Muscle of arm (tissue), 12 donors: ENCODE measurements around the gene SCUBE2. TPM values are rescaled to one million over a fixed set of nuclear protein-coding genes. Genes with fewer than 3 reads are reported as not detected.
A peak's percentile ranks its signal among the peaks of the same experiment; 100 is the strongest.

ENCODE experiments used
- DNase-seq: peaks from one replicate; pipeline ENCODE4 v3.0.0-alpha.2; 2013
- polyA plus RNA-seq, 12 donors: library from polyadenylated mRNA; unstranded; fragments of 120-200 nt; gene quantifications; one replicate each; pipeline ENCODE4 v1.2.1, GENCODE V29; 2013; ENCODE audit not compliant: insufficient read length in 12 of 12

The SCUBE2 gene
- polyA plus RNA-seq, 12 donors = 24.0 to 46.9 (median 32.6) TPM; not detected in 1

- DNase-seq = peak; percentile 78
Measured at GRCh38 chr11:9047964-9048523, 43.4 kb downstream of the SCUBE2 start.

GRCh38 chr11:9046481-9046880 is 44.9 kb downstream of the SCUBE2 start:
- DNase-seq = peak; percentile 76

GRCh38 chr11:9042488-9042887 is 48.9 kb downstream of the SCUBE2 start:
- no peak for DNase-seq

GRCh38 chr11:9041747-9042146 is 49.7 kb downstream of the SCUBE2 start:
- DNase-seq = no peak

- DNase-seq = no peak
Measured at GRCh38 chr11:9040410-9040809, 51.0 kb downstream of the SCUBE2 start.

- DNase-seq = no peak
Measured at GRCh38 chr11:9039863-9040262, 51.5 kb downstream of the SCUBE2 start.

- DNase-seq = no peak
Measured at GRCh38 chr11:9039198-9039597, 52.2 kb downstream of the SCUBE2 start.

- no peak for DNase-seq
Measured at GRCh38 chr11:9038541-9038940, 52.9 kb downstream of the SCUBE2 start.

- DNase-seq = no peak
Measured at GRCh38 chr11:9037963-9038362, 53.4 kb downstream of the SCUBE2 start.

GRCh38 chr11:9037046-9037780 is 54.2 kb downstream of the SCUBE2 start:
- no peak for DNase-seq

- DNase-seq = no peak
Measured at GRCh38 chr11:9030601-9031000, 60.8 kb downstream of the SCUBE2 start.

- DNase-seq = no peak
Measured at GRCh38 chr11:9029422-9029821, 62.0 kb downstream of the SCUBE2 start.

- no peak for DNase-seq
Measured at GRCh38 chr11:9028581-9028980, 62.8 kb downstream of the SCUBE2 start.

GRCh38 chr11:9025101-9025850 is 66.1 kb downstream of the SCUBE2 start:
- DNase-seq = peak; percentile 61

- DNase-seq = no peak
Measured at GRCh38 chr11:9022961-9023680, 68.3 kb downstream of the SCUBE2 start.

GRCh38 chr11:9020916-9021315 is 70.5 kb downstream of the SCUBE2 start:
- no peak for DNase-seq

- DNase-seq = no peak
Measured at GRCh38 chr11:9019861-9020260, 71.5 kb downstream of the SCUBE2 start.

GRCh38 chr11:9017773-9018172 is 73.6 kb downstream of the SCUBE2 start:
- peak; percentile 33 for DNase-seq

GRCh38 chr11:9016916-9017642 is 74.3 kb downstream of the SCUBE2 start:
- no peak for DNase-seq

GRCh38 chr11:9015677-9016076 is 75.7 kb downstream of the SCUBE2 start:
- peak; percentile 70 for DNase-seq

- DNase-seq = no peak
Measured at GRCh38 chr11:9014826-9015225, 76.6 kb downstream of the SCUBE2 start.

- no peak for DNase-seq
Measured at GRCh38 chr11:9013373-9013772, 78.0 kb downstream of the SCUBE2 start.
